Astrocyte (in vitro differentiated cells and primary cell): ENCODE measurements around the gene CNTNAP5.

Experiments
- CTCF ChIP-seq: IDR thresholded peaks from 2 replicates; pipeline ENCODE4 v1.5.1; 2011; ENCODE audit warnings: low read depth, mild to moderate bottlenecking, inconsistent platforms, low read length, moderate library complexity; ENCODE audit not compliant: insufficient read depth
- EZH2 ChIP-seq: IDR thresholded peaks from 2 replicates; pipeline ENCODE4 v1.6.1; 2012; ENCODE audit warnings: mild to moderate bottlenecking, low read length, inconsistent platforms; ENCODE audit not compliant: insufficient read depth

- TF ChIP-seq CTCF (no peak), EZH2 (no peak)
These were observed 585.8 kb downstream of the CNTNAP5 start for GRCh38 chr2:124610866-124611265.
